Gastrocnemius medialis (tissue), 4 donors: Measurements from ENCODE around the gene RNASE3.
A peak's percentile ranks its signal among the peaks of the same experiment; 100 is the strongest.

Experiments used
- POLR2A ChIP-seq, 2 donors: fragments of 450-650 bp; IDR thresholded peaks; one replicate each; pipeline ENCODE4 v1.6.1; 2017; ENCODE audit warnings: antibody characterized with exemption in 2 of 2, mild to moderate bottlenecking in 2 of 2, moderate library complexity in 2 of 2
- TF ChIP-seq, protein P1 (sequence below), 5 experiments: fragments of 450-650 bp in 3 of 5; fragments of 200-600 bp in 2 of 5; sonication (generic) in 2 of 5; IDR thresholded peaks in 4 of 5; conservative IDR thresholded peaks in 1 of 5; 1 replicate in 4 of 5; 2 replicates in 1 of 5; pipeline ENCODE4 v1.5.1; 2016 to 2019; ENCODE audit warnings: antibody characterized with exemption in 5 of 5, mild to moderate bottlenecking in 3 of 5, moderate library complexity in 3 of 5

GRCh38 chr14:20857630-20858261 lies 33.4 kb upstream of the RNASE3 start:
- no peak for TF ChIP-seq POLR2A (IDR thresholded peaks at IDR 0.05)
- TF ChIP-seq, protein P1, sequence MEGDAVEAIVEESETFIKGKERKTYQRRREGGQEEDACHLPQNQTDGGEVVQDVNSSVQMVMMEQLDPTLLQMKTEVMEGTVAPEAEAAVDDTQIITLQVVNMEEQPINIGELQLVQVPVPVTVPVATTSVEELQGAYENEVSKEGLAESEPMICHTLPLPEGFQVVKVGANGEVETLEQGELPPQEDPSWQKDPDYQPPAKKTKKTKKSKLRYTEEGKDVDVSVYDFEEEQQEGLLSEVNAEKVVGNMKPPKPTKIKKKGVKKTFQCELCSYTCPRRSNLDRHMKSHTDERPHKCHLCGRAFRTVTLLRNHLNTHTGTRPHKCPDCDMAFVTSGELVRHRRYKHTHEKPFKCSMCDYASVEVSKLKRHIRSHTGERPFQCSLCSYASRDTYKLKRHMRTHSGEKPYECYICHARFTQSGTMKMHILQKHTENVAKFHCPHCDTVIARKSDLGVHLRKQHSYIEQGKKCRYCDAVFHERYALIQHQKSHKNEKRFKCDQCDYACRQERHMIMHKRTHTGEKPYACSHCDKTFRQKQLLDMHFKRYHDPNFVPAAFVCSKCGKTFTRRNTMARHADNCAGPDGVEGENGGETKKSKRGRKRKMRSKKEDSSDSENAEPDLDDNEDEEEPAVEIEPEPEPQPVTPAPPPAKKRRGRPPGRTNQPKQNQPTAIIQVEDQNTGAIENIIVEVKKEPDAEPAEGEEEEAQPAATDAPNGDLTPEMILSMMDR (IDR thresholded peaks at IDR 0.05 in 4 of 5, conservative IDR thresholded peaks at IDR 0.05 in 1 of 5) = peak; percentile 76 to 94 (median 83)
